ENCODE data around the gene TEX19.
"Not testable (repeated sequence)": the region's sequence is repeated elsewhere in the genome, so short reads cannot be mapped to it uniquely, and the experiment has no call there.

TEX19 gene

DNA sequence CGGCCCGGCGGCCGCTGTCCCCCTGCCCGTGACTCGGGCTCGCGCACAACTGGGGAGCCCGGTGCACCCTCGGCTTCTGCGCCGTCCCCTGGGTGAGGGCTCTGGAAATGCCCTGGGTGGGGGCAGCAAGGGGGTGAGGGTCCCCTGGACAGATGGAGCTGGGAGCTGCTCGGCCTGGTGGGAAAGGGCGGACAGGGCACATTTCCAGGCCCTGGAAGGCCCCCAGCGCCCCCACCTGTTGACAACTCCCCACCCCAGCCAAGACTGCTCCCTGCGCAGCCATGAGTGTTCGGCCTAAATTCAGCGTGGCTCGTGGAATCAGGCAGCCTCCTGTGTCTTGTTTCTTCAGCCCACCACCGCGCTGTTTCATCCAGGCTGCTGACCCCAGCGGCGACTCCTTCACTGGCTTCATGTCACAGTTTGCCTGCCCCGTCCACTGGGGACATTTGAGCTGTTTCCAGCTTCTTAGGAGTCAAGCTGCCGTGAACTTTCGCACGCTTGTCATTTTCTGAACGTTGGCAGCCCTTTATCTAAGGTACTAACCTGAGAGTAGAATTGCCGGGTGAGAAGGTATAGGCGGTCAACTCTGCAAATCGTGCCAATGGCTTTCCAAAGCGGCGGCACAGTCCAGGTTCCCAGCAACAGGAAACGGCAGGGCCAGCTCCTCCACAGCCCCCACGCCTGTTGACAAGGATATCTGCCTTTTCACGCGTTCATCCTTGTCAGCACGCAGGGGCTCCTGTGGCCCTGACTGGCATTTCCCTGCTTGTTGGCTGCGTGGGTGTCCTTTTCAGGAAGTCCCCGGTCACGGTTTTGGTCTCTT, 13.4 kb downstream of the TEX19 start:
- H3K9ac ChIP-seq (ENCODE audit: low read length): no peak overlapping the region
- H3K27ac ChIP-seq (ENCODE audit: low read depth, low read length, poor library complexity, severe bottlenecking): no peak overlapping the region
- no peaks in the 10 kb centered on the region for H3K79me2 ChIP-seq (ENCODE audit: insufficient read depth, low read length)
- H3K36me3 ChIP-seq (ENCODE audit: insufficient read depth, low read length): no peaks in the 10 kb centered on the region; the same call in 1 of the 2 replicates
- H3K4me1 ChIP-seq (ENCODE audit: insufficient read depth, low read length, severe bottlenecking): peaks cover 16% of the 10 kb centered on the region
- TF ChIP-seq CTCF (IDR thresholded peaks at IDR 0.05; ENCODE audit: low read length): no peak
- TF ChIP-seq EZH2 (IDR thresholded peaks at IDR 0.05; ENCODE audit: borderline replicate concordance, low read length): no peak
- H3K9me3 ChIP-seq (ENCODE audit: low read length): no peaks in the 10 kb centered on the region
- H3F3A ChIP-seq (ENCODE audit: insufficient read depth, low read length): no peaks in the 10 kb centered on the region; the same call in 1 of the 2 replicates
- no peaks in the 10 kb centered on the region for H4K20me1 ChIP-seq (ENCODE audit: insufficient read depth, low read length)
- H3K4me3 ChIP-seq (ENCODE audit: low read depth, low read length, poor library complexity, severe bottlenecking): no peak overlapping the region
- no peak overlapping the region for H2AFZ ChIP-seq (ENCODE audit: low read length)
- H3K4me2 ChIP-seq (ENCODE audit: low read length): no peak overlapping the region
- H3K9me2 ChIP-seq (ENCODE audit: low read depth, low read length): no peaks in the 10 kb centered on the region
- H3K27me3 ChIP-seq (ENCODE audit: insufficient read depth, low read length): no peaks in the 10 kb centered on the region; the same call in 1 of the 2 replicates

DNA sequence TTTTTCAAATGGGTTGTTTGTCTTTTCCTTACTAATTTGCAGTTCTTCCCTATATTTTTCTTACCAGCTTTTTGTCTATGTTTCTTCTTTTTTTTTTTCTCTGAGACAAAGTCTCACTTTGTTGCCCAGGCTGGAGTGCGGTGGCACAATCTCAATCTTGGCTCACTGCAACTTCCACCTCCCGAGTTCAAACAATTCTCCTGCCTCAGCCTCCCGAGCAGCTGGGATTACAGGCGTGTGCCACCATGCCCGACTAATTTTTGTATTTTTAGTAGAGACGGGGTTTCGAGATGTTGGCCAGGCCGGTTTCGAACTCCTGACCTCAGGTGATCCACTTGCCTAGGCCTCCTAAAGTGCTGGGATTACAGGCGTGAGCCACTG, 14.0 kb downstream of the TEX19 start:
- H2AFZ ChIP-seq (ENCODE audit: low read length); H3K9me3 ChIP-seq (ENCODE audit: low read length); H3K4me2 ChIP-seq (ENCODE audit: low read length); H4K20me1 ChIP-seq (ENCODE audit: insufficient read depth, low read length); H3K27me3 ChIP-seq (ENCODE audit: insufficient read depth, low read length); H3K36me3 ChIP-seq (ENCODE audit: insufficient read depth, low read length); H3K9ac ChIP-seq (ENCODE audit: low read length); H3K9me2 ChIP-seq (ENCODE audit: low read depth, low read length); H3K79me2 ChIP-seq (ENCODE audit: insufficient read depth, low read length); H3K27ac ChIP-seq (ENCODE audit: low read depth, low read length, poor library complexity, severe bottlenecking); H3F3A ChIP-seq (ENCODE audit: insufficient read depth, low read length); H3K4me3 ChIP-seq (ENCODE audit: low read depth, low read length, poor library complexity, severe bottlenecking): not testable (repeated sequence)
- H3K4me1 ChIP-seq (ENCODE audit: insufficient read depth, low read length, severe bottlenecking): peaks cover 10% of the 10 kb centered on the region

DNA sequence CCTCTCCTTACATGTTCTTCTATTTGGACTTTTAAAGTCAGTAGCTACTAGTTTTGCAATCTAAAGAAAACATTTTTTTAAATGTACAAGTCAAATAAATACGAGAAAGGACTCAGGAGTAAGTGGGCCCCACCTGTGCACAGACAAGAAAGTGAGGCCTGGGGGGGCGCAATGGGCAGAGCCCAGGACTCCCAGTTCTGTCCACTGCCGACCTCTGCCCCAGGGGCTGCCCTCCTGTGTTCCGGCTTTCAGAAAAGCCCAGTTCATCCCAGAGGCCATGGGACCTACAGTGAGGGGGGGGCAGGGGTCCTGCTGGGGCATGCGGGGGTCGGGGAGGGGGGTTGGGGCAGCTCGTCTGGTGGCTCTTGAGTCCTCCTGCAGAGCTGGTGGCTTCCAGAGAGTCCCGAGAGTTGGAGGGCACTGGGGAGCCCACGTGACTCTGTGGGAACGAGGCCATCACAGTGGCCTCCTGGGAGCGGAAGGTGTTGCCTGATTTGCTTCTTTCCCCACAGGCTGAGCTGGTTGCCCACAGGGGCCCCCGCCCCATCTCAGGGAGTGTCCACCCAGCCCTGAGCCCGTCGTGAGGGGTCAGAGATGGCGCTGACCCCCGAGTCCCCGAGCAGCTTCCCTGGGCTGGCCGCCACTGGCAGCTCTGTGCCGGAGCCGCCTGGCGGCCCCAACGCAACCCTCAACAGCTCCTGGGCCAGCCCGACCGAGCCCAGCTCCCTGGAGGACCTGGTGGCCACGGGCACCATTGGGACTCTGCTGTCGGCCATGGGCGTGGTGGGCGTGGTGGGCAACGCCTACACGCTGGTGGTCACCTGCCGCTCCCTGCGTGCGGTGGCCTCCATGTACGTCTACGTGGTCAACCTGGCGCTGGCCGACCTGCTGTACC, 14.9 kb downstream of the TEX19 start:
- H3K9me3 ChIP-seq (ENCODE audit: low read length): no peaks in the 10 kb centered on the region
- no peaks in the 10 kb centered on the region for H3K36me3 ChIP-seq (ENCODE audit: insufficient read depth, low read length)
- no peak overlapping the region for H3K4me3 ChIP-seq (ENCODE audit: low read depth, low read length, poor library complexity, severe bottlenecking)
- no peaks in the 10 kb centered on the region for H3K9me2 ChIP-seq (ENCODE audit: low read depth, low read length)
- H3K27ac ChIP-seq (ENCODE audit: low read depth, low read length, poor library complexity, severe bottlenecking): no peak overlapping the region
- H3K4me2 ChIP-seq (ENCODE audit: low read length): no peak overlapping the region
- H3K4me1 ChIP-seq (ENCODE audit: insufficient read depth, low read length, severe bottlenecking): peaks cover 9% of the 10 kb centered on the region
- H2AFZ ChIP-seq (ENCODE audit: low read length): no peak overlapping the region
- H3K27me3 ChIP-seq (ENCODE audit: insufficient read depth, low read length): no peaks in the 10 kb centered on the region; the same call in 1 of the 2 replicates
- no peak for TF ChIP-seq EZH2 (IDR thresholded peaks at IDR 0.05; ENCODE audit: borderline replicate concordance, low read length)
- TF ChIP-seq CTCF (IDR thresholded peaks at IDR 0.05; ENCODE audit: low read length): no peak
- H3K9ac ChIP-seq (ENCODE audit: low read length): no peak overlapping the region
- no peaks in the 10 kb centered on the region for H3K79me2 ChIP-seq (ENCODE audit: insufficient read depth, low read length)
- H4K20me1 ChIP-seq (ENCODE audit: insufficient read depth, low read length): no peaks in the 10 kb centered on the region
- H3F3A ChIP-seq (ENCODE audit: insufficient read depth, low read length): no peaks in the 10 kb centered on the region; the same call in 1 of the 2 replicates

Data from OCI-LY1 (cell line).